ENCODE data around the gene TSEN15. TPM values are rescaled to one million over a fixed set of nuclear protein-coding genes. Genes with fewer than 3 reads are reported as not detected.

The TSEN15 gene
- total RNA-seq: 18.3 and 25.2 TPM in 2 replicates

DNA sequence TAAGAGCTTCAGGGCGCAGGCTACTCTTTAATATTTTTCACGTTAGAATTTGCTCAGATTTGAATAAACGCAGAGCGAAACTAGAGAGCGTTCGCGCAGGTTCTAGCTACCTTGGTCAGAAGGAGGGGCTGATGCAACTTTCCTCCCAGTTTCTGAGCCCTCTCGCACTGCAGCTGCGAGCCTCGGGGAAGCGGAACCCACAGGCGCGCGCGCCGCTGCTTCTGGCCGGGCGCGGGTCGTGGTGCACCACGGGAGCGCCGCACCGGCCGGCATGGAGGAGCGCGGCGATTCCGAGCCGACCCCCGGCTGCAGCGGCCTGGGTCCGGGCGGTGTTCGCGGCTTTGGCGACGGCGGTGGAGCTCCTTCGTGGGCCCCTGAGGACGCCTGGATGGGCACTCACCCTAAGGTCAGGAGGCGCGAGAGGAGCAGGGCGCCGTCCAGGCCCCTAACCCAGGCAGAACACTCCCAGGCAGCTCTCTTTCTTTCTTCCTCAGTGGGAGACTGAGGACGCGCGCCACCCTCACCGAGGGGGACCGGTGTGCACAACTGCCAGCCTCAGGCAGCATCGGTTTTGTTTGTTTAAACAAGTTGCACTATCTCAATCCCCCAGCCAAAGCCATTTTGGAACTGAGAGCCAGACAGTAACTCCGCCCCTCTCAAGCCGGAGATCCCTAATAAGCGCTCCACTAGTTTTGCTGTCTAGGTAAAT, at the start of gene TSEN15:
Gene TSEN15 (plus strand): TSS at position 246 of the 709 bp plus-strand sequence. CDS start 26 bp downstream, at position 272.
- peak; percentile 41 to 83 for DNase-seq (ENCODE audit: low read depth in 2 of 2)

- DNase-seq (ENCODE audit: low read depth in 2 of 2): peak in 1 of 2 donors; percentile 66
Measured at GRCh38 chr1:184002071-184002470, 49.5 kb upstream of the TSEN15 start.

GRCh38 chr1:184004935-184005334, 46.6 kb upstream of the TSEN15 start:
- no peak for DNase-seq (ENCODE audit: low read depth in 2 of 2)

DNA sequence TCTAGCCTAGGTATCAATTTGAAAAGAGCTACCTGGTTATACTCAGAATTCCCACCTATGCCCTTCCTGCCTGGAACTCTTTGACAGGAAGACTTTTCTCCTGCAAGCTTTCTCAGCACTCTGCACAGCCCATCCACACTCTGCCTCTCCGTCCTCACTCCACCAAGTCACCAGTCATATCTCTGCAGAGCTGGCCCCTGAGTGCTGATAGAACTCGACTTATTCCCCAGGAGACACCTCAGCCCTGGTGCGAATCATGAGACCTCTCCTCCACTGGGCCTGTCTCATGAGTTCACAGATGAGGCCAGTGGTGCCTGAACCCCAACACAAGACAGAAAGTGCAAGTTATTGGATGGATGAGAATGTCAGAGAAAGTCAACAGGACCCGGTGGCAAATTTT, 46.0 kb upstream of the TSEN15 start:
- DNase-seq (ENCODE audit: low read depth in 2 of 2): no peak

DNA sequence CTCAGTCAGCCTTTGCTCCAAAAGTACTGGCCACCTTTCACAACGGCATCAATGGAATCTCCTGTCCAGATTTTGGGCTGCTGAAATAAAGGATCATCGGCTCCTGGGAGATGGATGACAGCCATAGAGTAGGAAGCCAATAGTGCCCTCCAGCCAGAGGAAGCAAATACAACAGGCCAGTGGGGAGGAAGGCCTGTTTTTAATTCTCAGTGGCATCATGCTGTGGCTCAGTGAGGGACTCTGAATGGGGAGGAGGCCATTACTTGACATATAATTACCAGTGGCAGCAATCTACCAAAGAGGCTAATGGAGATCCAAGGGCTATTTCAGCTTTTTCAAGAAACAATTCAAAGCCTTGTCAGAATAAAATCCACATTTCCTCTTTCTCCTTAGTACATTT, 40.7 kb upstream of the TSEN15 start:
- no peak for DNase-seq (ENCODE audit: low read depth in 2 of 2)

DNA sequence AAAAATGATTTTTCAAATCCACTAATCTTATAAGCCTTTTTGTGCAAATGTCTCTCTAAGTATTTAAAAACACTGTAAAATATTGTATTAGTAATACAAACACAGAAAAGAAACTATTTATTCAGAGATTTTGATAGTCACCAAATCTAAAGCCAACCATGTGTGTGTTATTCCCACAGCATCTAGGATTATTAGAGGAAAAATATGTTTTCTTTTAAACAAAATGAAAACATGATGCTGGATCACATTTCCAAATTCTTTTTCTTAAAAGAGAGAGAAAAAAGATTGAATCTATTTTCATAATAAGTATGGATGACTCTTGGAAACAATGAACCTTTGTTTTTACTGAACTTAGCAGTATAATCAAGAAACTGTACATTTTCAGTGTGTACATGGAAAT, 39.3 kb upstream of the TSEN15 start:
- no peak for DNase-seq (ENCODE audit: low read depth in 2 of 2)

- no peak for DNase-seq (ENCODE audit: low read depth in 2 of 2)
Measured at GRCh38 chr1:184014271-184014670, 37.3 kb upstream of the TSEN15 start.

GRCh38 chr1:184016169-184016568, 35.4 kb upstream of the TSEN15 start:
- no peak for DNase-seq (ENCODE audit: low read depth in 2 of 2)

- no peak for DNase-seq (ENCODE audit: low read depth in 2 of 2)
Measured at GRCh38 chr1:184017306-184017705, 34.2 kb upstream of the TSEN15 start.

DNA sequence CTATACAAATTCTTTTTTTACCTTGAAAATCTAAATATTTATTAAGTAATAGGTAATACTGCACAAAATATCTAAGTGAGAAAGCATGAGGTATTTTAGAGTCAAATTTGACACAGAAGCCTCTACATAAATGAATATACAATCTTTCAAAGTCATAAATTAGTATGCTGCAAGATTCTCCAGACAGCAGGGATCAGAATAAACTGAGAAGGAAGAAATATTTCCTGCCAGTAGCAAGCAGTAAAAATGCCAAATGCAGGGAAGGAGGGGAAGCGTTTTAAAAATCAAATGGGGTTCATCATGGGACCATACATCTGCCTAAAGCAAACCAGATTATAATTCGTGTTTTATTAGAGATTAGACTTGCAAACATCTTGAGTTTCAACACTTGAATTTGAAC, 32.9 kb upstream of the TSEN15 start:
- no peak for DNase-seq (ENCODE audit: low read depth in 2 of 2)

- no peak for DNase-seq (ENCODE audit: low read depth in 2 of 2)
Measured at GRCh38 chr1:184019069-184019468, 32.5 kb upstream of the TSEN15 start.

DNA sequence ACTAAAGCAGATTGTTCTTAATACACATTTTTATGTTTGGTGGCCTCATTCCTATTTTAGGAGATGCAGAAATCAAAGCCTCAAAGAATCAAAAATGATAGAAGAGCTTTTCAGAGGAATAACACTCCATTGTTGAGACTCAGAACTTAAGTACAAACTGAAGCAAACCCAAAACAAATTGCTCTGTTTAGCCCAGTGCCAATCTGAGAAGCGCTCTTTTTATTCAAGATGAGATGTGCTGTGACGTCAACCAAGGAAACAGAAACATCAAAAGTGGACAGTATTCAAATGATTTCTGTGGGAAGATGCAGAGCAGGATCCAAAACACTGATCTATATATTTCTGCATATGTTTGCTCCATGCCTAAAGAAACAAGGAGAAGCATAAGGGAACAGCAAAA, 32.0 kb upstream of the TSEN15 start:
- no peak for DNase-seq (ENCODE audit: low read depth in 2 of 2)

GRCh38 chr1:184020328-184020727, 31.2 kb upstream of the TSEN15 start:
- DNase-seq (ENCODE audit: low read depth in 2 of 2): no peak

- no peak for DNase-seq (ENCODE audit: low read depth in 2 of 2)
Measured at GRCh38 chr1:184020855-184021254, 30.7 kb upstream of the TSEN15 start.

- no peak for DNase-seq (ENCODE audit: low read depth in 2 of 2)
Measured at GRCh38 chr1:184021728-184022127, 29.8 kb upstream of the TSEN15 start.

DNA sequence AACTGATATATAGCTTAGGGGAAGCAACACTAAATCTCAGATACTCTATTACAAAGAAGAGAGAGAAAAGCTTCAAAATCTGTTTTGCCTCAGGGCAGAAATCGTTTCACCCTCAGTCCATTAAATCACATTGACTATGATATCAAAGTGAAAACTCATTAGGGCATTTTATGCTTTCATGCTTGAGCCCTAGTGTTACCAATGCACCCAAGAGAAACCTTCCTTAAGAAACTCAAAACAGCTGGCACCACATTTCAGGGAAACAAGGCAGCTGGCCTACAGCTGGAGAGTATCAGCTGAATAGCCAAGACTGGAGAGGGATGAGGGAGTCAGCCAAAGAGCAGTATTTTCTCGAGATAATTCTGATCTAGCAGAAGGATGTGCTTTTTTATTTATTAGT, 28.9 kb upstream of the TSEN15 start:
- DNase-seq (ENCODE audit: low read depth in 2 of 2): no peak

DNA sequence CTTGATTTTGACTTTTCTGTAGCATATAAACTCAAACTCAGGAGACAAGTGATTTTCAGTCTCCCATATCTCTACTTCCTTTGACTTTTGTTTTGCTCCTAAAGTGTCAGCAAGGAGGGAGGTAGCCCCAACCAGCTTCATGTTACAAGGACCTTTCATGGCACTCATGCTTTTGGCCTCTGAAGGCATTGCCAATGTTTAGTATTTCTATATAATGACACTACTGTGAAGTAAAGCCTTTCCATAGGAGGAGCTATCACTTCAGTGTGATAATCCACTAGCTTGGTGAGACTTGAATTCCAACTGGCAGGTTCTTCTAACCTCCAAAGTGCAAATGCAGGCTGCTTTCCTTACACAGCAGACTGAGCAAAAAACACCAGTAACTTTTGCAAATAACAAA, 28.4 kb upstream of the TSEN15 start:
- no peak for DNase-seq (ENCODE audit: low read depth in 2 of 2)

- no peak for DNase-seq (ENCODE audit: low read depth in 2 of 2)
Measured at GRCh38 chr1:184025242-184025675, 26.3 kb upstream of the TSEN15 start.

GRCh38 chr1:184027826-184028695, 23.5 kb upstream of the TSEN15 start:
- no peak for DNase-seq (ENCODE audit: low read depth in 2 of 2)

DNA sequence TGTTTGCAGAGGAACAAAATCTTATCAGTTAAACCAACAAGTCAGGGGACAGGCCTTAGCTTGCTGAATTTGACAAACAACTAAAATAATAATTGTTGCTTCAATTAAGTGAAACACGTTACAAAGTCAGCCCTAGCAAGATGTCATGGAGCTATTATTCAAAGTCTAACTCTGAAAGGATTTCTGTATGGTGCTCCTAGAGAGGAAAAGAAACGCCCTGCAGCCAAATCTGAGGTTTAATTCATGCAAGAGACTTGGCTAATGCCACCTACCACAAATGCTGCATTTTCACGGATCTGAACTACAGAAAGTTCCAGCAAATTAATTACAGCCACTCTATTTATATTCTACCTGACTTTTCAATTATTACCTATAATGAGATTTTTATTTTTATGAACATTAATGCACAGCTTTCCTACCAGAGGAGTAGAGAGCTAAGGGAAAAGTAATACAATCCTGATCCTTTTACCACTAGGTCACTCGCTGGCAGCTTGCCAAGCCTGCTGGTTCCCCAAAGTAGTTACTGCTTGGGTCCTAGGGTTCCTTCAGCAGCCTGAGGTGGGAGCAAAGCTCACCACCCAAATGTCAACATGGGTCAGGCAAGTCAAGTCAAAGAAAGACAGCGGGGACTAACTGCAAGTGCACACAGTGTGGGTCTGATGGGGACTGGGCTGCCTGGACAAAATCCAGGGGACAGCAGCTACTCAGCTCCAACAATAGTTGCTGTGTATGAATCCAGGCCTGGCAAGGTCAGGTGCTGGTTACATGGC, 22.5 kb upstream of the TSEN15 start:
- DNase-seq (ENCODE audit: low read depth in 2 of 2): no peak

- no peak for DNase-seq (ENCODE audit: low read depth in 2 of 2)
Measured at GRCh38 chr1:184030433-184031091, 21.0 kb upstream of the TSEN15 start.

DNA sequence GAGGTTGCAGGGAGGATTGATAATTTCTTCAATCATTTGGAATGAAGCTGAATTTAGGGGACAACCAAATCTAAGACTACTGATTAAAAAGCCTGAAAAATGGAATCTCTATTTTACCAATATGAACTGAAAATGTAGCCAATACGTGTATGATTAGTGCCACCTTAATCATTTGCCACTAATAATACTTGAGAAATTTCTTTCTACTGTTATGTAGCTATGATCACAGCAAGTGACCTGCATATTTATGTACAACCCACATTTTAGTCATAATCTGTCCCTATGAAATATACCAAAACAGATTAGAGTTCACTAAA, 20.5 kb upstream of the TSEN15 start:
- no peak for DNase-seq (ENCODE audit: low read depth in 2 of 2)
